Activated CD4-positive, alpha-beta T cell treated with anti-CD3 and anti-CD28 coated beads, Interleukin-2, Interleukin-6, amounts not matched to agents 100 ng/mL and 50 ng/mL, durations not matched to agents 16 hours and 8 hours (primary cell): Measurements from ENCODE around the gene ARL14.
A peak's percentile ranks its signal among the peaks of the same experiment; 100 is the strongest.

ENCODE experiments used
- DNase-seq: peaks from one replicate; pipeline ENCODE4 v3.0.0-alpha.2; 2020

The ARL14 gene

DNA sequence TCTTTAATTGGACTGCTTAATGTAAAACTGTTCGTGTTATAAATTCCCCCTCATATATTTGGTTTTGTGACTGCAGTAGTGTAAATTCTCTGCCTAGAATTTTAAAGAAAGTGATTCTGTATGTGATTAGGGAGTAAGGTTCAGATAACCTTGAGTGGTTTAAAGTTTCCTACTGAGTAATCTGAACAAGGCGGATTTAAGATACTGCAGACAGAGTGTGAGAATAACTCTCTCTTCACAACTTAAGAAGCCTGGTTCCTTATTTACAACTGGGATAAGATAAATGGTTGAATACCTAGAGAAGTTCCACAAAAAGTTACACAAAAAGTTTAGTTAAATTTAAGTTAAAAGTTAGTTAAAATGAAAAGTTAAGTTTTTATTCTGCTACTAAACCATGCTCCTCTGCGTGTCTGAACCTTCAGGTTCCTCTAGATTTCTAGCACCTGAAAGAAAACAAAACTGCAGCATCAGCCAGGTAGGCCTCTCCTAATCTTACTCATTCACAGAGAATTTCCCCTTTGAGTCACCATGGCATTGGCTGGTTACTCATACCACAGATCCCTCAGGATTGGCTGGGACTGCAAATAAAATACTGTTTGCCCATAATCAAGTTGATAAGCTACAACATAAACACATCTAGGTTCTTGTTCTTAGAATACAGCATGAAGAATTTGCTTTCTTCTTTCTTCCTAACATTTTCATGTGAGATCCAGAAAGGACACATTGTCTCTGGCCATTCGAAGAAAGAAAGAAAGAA is at the start of gene ARL14:
Gene ARL14 (plus strand): TSS at position 614 of the 757 bp plus-strand sequence. CDS start 187 bp downstream, outside the sequence.
- DNase-seq: peak; percentile 2

DNA sequence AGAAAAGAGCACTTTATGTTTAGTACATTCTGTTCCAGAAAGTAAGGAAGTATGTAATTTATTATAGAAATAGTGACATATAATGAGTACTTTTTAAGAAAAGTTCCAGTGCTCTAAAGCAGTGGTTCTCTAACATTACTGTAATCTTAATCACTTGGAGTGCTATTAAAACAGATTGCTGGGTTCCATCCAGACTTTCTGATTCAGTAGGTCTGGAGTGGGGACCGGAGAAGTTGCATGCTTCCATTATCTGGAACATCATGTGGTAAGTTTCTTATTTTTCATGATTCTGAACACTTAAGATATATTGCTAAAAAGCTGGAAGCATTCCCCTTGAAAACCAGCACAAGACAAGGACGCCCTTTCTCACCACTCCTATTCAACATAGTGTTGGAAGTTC is 47.5 kb upstream of the ARL14 start:
- no peak for DNase-seq

GRCh38 chr3:160633361-160634083 is 43.4 kb upstream of the ARL14 start:
- DNase-seq: no peak

GRCh38 chr3:160635213-160635612 is 41.7 kb upstream of the ARL14 start:
- DNase-seq: no peak

- no peak for DNase-seq
Measured at GRCh38 chr3:160637086-160637485, 39.9 kb upstream of the ARL14 start.

GRCh38 chr3:160638184-160638583 is 38.8 kb upstream of the ARL14 start:
- DNase-seq: no peak

GRCh38 chr3:160641665-160642309 is 35.2 kb upstream of the ARL14 start:
- no peak for DNase-seq

DNA sequence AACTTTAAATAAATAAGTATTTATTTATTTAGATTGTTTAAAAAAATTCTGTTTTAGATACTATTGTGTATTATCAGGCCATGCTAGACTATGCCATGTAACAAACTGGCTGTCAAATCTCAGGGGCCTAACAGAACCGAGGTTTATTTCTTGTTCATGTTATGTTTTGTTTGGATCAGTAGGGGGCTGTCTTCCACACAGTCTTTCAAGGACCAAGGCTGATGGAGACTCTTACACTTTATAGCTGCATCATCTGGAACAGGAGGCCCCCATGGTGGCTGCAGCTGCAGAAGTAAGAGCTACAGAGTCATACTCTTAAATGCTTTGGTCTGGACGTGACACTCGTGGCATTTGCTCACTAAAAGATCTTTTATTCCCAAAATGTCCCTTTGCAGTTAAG is 33.0 kb upstream of the ARL14 start:
- peak; percentile 17 for DNase-seq

- no peak for DNase-seq
Measured at GRCh38 chr3:160644491-160644890, 32.5 kb upstream of the ARL14 start.

DNA sequence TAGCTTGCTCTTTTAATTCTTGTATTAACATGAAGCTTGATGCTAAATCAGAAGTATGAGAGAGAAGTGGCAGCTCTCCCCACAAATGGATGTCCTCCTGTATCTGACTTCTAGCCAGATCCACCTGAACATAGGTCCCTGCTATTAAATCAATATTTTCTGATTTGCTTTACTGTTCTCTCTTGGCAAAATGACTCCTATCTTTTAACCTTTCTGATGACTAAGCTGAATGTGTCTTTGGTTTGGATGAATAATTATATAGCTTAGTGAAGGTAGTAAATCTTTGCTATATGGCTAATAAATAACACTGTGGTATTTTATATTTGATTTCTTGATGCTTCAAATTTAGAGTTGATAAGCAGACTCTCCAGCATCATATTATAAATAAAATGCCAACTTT is 28.3 kb upstream of the ARL14 start:
- DNase-seq: no peak

DNA sequence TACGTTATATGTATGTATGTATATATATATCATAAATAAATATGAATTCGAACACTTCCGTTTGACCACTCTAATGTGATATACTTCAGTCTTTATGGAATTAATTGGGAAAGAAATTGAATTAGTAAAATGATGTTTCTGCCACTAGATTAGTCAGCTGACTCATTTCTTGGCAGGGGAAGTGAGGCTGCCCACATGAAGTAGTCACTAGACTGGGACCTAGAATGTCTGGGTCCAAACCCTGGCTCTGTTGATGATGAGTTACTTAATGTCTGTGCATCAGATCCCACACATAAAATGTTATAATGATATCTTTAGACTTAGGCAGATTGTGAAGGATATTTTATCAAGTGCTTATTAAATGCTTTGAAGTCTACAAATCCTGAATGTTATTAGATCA is 27.4 kb upstream of the ARL14 start:
- no peak for DNase-seq

- no peak for DNase-seq
Measured at GRCh38 chr3:160653512-160653911, 23.4 kb upstream of the ARL14 start.

GRCh38 chr3:160660902-160661301 is 16.1 kb upstream of the ARL14 start:
- DNase-seq: no peak

DNA sequence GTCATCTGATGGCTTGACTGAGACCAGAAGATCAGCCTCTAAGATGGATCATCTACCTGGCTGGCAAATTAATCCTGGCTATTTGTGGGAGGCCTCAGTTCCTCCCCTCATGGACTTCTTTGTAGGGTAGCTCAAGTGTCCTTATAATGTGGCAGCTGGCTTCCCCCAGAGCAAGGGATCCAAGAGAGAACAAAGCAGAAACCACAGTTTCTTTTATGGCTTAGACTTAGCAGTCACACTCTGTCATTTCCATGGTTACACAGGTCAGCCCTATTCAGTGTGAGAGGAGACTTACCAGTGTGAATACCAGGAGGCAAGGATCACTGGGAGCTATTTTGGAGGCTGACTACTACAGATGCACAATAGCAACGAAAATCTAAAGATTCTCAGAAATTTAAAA is 15.3 kb upstream of the ARL14 start:
- DNase-seq: no peak

GRCh38 chr3:160665231-160665630 is 11.7 kb upstream of the ARL14 start:
- DNase-seq: no peak

- peak; percentile 12 for DNase-seq
Measured at GRCh38 chr3:160665784-160666526, 11.0 kb upstream of the ARL14 start.

DNA sequence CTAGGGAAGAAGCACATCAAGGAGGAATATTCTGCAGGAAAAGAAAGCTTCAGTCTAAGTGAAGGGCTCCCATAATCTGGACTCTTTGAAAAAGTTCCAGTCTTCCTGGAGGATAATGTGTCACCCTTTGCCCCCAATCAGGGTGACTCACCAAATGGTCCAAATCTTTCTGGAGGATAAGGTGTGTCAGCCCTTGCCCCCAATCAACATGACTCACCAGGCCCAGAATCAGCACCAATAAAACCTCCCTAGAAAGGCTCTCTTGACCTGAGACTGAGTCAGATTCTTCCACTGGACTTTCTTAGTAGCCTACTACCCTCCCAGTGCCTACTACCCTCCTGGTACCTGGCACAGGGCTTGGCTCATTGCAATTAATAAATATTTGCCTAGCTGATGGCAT is 9.5 kb upstream of the ARL14 start:
- DNase-seq: no peak

GRCh38 chr3:160668454-160668853 is 8.5 kb upstream of the ARL14 start:
- DNase-seq: no peak

DNA sequence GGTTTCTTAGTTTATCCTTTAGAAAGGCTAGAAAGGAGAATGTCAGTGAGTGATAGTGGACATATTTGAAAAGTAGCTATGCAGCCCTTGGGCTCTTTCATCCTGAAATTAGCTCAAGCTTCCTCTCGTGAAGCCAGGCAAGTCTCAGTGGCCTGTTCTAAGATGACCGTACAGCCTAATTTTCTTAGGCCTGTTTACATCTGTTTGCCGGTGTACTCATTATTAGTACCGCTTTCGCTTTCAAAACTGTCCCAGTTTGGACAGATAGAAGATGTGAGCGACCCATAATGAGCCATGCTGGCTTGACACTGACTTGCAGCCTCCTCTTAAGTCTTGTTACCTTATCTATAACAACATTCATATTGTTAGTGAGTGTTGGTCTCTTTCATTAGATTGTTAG is 5.7 kb upstream of the ARL14 start:
- no peak for DNase-seq

DNA sequence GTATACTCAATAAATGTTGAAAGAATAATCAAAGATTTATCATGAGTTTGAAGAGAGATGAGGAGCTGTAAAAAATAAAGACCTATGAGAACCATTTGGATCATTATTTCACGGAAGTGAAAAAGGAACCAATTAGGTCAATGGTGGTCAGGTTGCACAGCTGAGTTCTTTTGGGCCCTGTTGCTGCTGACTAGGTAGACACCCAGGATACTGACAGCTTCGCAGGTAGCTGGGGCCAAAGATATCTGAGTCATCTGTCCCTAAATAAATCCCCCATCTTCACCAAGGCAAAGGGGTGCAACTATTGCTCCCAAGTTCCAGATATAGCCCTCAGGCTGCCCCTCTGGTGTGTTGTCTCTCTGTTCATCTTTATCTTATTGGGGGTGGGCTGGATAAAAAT is 5.0 kb upstream of the ARL14 start:
- no peak for DNase-seq

- no peak for DNase-seq
Measured at GRCh38 chr3:160673188-160673587, 3.8 kb upstream of the ARL14 start.

- no peak for DNase-seq
Measured at GRCh38 chr3:160675566-160676124, 1.3 kb upstream of the ARL14 start.

DNA sequence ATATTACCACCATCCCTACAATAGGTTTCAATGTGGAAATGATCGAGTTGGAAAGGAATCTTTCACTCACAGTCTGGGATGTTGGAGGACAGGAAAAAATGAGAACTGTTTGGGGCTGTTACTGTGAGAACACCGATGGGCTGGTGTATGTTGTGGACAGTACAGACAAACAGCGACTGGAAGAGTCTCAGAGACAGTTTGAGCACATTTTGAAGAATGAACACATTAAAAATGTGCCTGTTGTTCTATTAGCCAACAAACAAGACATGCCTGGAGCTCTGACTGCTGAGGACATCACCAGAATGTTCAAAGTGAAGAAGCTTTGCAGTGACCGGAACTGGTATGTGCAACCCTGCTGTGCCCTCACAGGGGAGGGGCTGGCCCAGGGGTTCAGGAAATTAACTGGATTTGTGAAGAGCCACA is 510 bp downstream of the ARL14 start:
- no peak for DNase-seq
